Activated T-cell treated with anti-CD3 and anti-CD28 coated beads for 48 hours (primary cell): ENCODE results near the gene FAM171A2.
"Not testable (repeated sequence)": the region's sequence is repeated elsewhere in the genome, so short reads cannot be mapped to it uniquely, and the experiment has no call there.

Experiments used
- DNase-seq: peaks from one replicate; pipeline ENCODE4 v3.0.0-alpha.2; 2020; ENCODE audit warnings: low read depth

Gene FAM171A2

GRCh38 chr17:44363613-44364159 lies at the start of gene FAM171A2:
Gene FAM171A2, minus strand, starts transcription at chr17:44363853. Its CDS starts 139 bp downstream, at chr17:44363714.
- DNase-seq: peak; percentile 72

DNA sequence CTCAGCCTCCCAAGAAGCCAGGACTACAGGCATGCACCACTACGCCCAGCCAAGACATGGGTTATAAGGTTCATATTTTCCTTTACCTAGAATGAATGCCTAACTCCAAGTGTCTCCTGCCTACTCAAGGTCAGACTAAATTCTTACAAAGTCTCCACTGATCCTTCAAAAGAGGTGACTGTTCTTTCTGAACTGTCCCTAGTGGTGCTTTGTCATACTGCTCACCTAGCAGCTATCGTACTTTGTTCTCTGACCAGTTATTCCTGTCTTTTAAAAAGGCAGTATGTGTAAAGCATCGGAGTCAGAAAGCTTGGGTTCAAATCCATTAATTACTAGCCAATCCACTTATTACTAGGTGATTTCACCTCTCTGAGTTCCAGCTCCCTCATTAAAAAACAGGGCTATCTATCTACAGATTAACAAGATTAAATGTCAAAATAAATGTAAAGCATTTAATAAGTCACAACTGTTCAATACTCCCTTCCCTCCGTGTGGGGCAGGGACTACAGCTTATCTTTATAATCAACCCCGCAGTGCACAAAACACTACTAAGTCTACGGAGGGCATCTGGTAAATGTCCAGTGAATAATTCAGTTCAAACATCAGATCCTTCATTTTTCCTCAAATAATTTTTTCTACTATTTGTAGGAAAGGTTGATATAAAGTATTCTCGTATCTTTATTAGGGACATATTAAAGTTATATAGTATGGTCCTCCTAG lies 45.8 kb upstream of the FAM171A2 start:
- no peak for DNase-seq

GRCh38 chr17:44408786-44409185 lies 45.1 kb upstream of the FAM171A2 start:
- DNase-seq: no peak

GRCh38 chr17:44402564-44403172 lies 39.0 kb upstream of the FAM171A2 start:
- no peak for DNase-seq

GRCh38 chr17:44400226-44400847 lies 36.7 kb upstream of the FAM171A2 start:
- no peak for DNase-seq

DNA sequence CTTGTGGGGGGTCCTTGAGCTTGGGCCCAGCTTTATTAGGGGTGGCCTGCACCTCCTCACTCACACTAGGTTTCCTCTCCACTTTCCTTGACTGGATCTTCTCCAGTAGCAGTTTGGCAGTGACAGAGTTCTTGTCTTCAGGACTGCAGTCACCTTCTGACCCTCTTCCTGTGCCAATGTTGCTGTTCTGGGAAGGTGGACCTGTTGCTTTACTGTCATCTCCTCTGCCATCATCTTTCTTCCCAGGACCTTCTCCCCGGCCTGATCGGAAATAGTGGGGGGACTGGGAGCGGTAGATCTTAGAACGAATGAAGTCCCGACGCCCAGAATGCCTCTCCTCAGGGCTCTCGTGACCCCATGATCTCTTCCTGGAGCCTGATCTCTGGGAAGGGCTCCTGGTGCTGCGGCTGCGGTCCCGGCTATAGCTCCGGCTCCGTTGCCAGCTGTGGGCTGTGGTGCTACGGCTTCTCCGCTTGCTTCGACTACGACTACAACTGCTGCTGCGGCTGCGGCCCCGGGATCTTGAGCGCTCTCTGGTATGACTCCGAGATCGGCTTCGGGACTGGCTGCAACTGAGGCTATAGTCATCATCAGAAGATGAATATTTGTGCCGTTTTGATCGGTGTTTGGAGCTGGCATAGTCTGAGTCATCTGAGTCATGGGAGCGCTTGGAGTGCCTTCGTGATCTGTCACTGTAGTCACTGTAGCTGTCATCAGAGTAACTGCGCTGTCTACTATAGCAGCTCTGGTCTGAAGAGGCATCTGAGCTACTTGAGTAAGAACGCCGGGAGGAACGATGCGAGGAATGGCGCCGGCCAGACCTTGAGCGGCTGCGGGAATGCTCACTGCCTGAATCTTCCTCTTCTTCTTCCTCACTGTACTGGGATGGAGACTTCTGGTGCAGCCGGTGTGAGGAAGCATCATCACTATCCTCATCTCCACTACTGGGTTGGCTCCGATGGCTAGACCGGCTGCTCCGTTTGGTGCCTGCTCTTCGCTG lies 35.3 kb upstream of the FAM171A2 start:
- no peak for DNase-seq

DNA sequence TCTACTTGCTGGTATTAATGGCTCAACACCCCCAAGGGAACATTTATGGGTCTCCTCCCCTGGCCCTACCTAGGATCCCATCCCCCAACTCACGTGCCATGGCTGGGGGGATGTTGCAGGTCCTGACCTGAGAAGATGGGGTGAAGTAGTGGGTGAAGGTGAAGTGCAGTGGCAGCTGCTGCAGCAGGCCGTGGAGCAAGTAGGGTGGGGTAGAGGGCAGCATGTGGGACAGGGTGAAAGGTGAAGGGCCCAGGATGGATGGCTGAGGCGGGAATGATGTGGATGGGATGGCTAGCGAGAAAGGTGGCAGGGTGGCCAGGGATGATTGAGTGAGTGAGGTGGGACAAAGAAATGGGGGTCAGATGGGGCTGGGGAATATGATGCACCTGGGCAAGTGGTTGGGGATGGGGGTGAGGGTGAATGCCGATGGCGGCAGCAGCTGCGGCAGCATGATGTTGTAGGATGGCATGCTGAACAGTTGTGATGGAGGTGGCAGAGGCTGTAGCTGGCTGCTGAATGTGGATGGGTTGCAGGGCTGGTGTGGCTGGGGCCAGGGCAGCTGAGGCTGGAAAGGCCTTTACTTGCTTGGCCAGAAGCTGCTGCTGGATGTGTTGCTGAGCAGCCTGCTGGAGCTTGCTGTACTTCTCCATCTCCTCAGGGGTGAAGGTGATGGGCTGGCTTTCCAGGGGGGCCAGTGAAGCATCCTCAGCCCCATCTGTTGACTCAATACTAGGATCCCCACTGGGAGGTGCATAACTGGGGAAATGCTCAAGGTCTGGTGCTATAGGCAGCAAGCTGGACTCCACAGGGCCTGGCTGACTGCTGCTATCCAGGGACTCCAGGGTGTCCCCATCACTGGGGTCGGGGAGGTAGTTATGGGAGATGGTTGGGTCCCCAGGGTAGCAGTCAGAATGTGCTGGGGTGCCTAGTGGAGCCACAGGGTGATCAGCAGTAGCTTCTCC lies 34.1 kb upstream of the FAM171A2 start:
- DNase-seq: no peak

- no peak for DNase-seq
Observed at GRCh38 chr17:44396946-44397345, 33.3 kb upstream of the FAM171A2 start.

DNA sequence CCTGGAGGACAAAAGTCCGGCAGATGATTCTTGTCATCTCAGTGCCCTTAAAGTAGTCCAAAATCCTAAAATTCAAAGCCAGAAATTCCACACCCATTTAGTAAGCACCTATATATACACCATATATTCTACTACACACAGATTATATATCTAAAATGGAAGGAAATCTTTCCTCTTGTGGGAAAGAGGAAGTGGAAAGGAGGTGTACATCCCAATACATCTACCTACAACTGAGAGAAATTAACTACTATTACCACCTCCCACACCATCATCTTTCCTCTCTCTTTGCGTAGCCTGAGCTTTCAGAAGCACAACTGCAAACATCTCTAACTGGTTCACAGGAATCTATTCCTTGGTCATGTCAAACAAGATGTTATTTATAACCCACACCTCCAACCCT lies 31.2 kb upstream of the FAM171A2 start:
- no peak for DNase-seq

GRCh38 chr17:44394112-44394511 lies 30.5 kb upstream of the FAM171A2 start:
- not testable (repeated sequence) for DNase-seq

DNA sequence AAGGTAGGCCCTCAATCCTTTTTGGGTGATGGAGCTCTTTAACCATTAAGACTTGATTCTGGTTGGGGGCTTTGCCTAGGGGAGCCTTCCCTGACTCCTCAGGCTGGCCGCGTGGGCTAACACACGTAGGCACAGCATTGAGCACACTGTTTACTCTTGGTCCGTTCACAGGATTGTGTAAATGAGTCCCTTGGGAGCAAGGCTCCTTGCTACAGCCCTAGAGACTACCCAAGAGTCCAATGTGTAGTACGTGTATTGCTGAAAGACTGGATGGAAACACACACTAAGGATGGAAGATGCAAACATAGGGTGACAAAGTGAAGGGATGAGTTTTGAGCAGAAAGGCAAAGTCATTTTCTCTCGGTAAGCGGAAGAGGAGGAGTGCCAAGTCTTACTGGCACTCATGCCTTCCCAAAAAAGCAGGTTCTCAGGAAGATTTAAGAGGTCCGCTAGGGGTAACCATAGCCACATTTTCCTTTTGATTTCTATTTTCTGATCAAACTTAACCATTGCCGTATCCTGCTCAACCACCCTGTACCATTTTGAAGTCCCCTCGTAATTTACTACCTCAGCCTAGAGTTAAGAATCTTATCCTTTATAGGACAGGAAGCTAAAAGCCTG lies 26.7 kb upstream of the FAM171A2 start:
- no peak for DNase-seq

GRCh38 chr17:44389723-44390202 lies 26.1 kb upstream of the FAM171A2 start:
- no peak for DNase-seq

DNA sequence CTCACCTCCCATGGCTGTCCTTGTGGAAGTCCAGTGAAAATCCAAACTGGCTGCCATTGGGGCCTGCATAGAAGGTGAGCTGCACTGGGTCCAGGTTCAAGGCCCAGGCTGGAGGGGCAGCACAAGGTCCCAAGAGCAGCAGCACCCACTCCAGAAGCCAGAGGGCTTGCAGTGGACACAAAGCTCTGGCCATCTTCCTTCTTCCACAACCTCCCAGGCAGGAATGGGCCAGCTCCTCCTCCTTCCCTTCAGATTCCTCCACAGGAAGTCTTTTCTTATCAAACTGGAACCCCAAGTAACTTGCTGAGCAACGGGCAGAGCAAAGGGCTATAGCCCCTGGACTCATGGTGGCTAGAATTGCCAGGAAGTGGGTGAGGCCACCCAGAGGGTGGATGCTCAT lies 25.6 kb upstream of the FAM171A2 start, which contains the start of gene ITGA2B:
Gene ITGA2B (minus strand): TSS at position 369 of the 400 bp plus-strand sequence. CDS start 176 bp downstream, at position 193.
- no peak for DNase-seq

GRCh38 chr17:44387804-44388203 lies 24.2 kb upstream of the FAM171A2 start:
- DNase-seq: no peak

GRCh38 chr17:44386182-44386525 lies 22.5 kb upstream of the FAM171A2 start:
- DNase-seq: no peak

DNA sequence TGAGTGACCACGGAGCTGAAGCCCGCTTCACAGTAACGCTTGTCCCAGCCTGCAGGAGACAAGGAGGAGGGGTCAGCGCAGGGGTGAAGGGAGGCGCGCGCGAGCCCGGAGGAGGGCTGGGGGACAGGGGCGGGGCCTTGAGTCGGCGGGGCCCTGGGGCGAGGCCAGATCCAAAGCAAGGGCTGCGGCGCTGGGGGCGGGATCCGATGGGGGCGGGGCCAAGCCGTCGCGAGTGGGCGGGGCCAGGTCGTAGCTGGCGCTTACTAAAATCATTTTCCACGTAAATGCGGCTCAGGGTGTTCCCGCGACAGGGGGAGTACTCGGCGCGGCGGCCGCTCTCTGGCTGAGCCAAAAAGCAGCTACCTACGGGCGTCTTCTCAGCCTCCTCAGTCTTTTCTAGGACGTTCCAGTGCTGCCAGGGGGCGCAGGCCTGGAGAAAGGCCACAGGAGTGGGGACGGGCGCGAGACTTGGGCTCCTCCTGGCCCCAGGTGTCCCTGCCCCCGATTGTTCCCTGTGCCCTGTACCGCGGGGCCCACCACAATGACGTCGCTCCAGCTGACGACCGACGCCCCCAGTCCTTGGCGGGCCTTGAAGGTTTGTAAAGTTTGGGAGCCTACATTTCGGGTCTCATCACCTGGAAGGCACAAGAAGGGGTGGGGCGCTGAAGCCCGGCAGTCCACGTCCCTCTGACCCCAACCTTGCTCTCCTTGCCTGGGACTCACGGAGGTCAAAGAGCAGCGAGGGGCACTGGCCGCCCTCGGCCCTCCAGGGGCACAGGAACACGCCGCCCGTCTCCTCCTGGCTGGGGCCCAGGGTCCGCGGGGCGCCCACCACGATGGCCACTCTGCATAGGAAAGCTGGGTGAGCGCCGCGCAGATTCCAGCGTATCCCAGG lies 21.9 kb upstream of the FAM171A2 start:
- DNase-seq: peak; percentile 84

- no peak for DNase-seq
Observed at GRCh38 chr17:44384823-44385286, 21.2 kb upstream of the FAM171A2 start.

- DNase-seq: no peak
Observed at GRCh38 chr17:44384281-44384822, 20.7 kb upstream of the FAM171A2 start.
